H9 (cell line): ENCODE data around the gene KIF27. TPM values are rescaled to one million over a fixed set of nuclear protein-coding genes. Genes with fewer than 3 reads are reported as not detected.

Experiments
- DNase-seq: peaks from one replicate; pipeline ENCODE4 v3.0.0-alpha.2; 2017
- H2AFZ ChIP-seq: one replicate; pipeline ENCODE4 v1.6.1; 2013; ENCODE audit warnings: mild to moderate bottlenecking, low read length, control low read depth, moderate library complexity
- H2AK5ac ChIP-seq: 2 replicates; pipeline ENCODE4 v1.6.1; 2013; ENCODE audit warnings: low read length, control low read depth, mixed read lengths; ENCODE audit not compliant: insufficient read length
- H2BK120ac ChIP-seq: one replicate; pipeline ENCODE4 v1.6.1; 2013; ENCODE audit warnings: low read depth, mild to moderate bottlenecking, low read length, control low read depth, inconsistent platforms; ENCODE audit not compliant: poor library complexity, severe bottlenecking
- H2BK12ac ChIP-seq: 2 replicates; pipeline ENCODE4 v1.6.1; 2013; ENCODE audit warnings: low read length, control low read depth, mixed read lengths, low read depth; ENCODE audit not compliant: insufficient read length
- H2BK15ac ChIP-seq: 2 replicates; pipeline ENCODE4 v1.6.1; 2013; ENCODE audit warnings: low read depth, low read length, control low read depth
- H2BK20ac ChIP-seq: one replicate; pipeline ENCODE4 v1.6.1; 2013; ENCODE audit warnings: low read depth, mild to moderate bottlenecking, low read length, control low read depth, inconsistent platforms; ENCODE audit not compliant: poor library complexity, severe bottlenecking
- H2BK5ac ChIP-seq: 2 replicates; pipeline ENCODE4 v1.6.1; 2013; ENCODE audit warnings: low read length, control low read depth, mixed read lengths; ENCODE audit not compliant: insufficient read length
- H3K14ac ChIP-seq: 2 replicates; pipeline ENCODE4 v1.6.1; 2013; ENCODE audit warnings: low read length, control low read depth; ENCODE audit not compliant: insufficient read depth
- H3K18ac ChIP-seq: 2 replicates; pipeline ENCODE4 v1.6.1; 2013; ENCODE audit warnings: low read depth, mild to moderate bottlenecking, mixed read lengths, low read length, control low read depth; ENCODE audit not compliant: insufficient read length
- H3K23ac ChIP-seq: 2 replicates; pipeline ENCODE4 v1.6.1; 2013; ENCODE audit warnings: low read length, control low read depth, mixed read lengths, low read depth; ENCODE audit not compliant: insufficient read length
- H3K23me2 ChIP-seq: 2 replicates; pipeline ENCODE4 v1.6.1; 2013; ENCODE audit warnings: low read depth, mild to moderate bottlenecking, mixed read lengths, low read length, control low read depth; ENCODE audit not compliant: insufficient read length, poor library complexity, severe bottlenecking
- H3K27ac ChIP-seq: 2 replicates; pipeline ENCODE4 v1.5.1; 2013; ENCODE audit warnings: low read length, control low read depth, mixed read lengths, low read depth; ENCODE audit not compliant: insufficient read length
- H3K27me3 ChIP-seq: 2 replicates; pipeline ENCODE4 v1.6.1; 2013; ENCODE audit warnings: low read length, control low read depth, inconsistent platforms; ENCODE audit not compliant: insufficient read depth
- H3K4ac ChIP-seq: 2 replicates; pipeline ENCODE4 v1.6.1; 2013; ENCODE audit warnings: low read depth, mild to moderate bottlenecking, control low read depth, inconsistent platforms, low read length, moderate library complexity
- H3K4me1 ChIP-seq: 2 replicates; pipeline ENCODE4 v1.6.1; 2013; ENCODE audit warnings: low read length, control low read depth, inconsistent platforms; ENCODE audit not compliant: insufficient read depth
- H3K4me2 ChIP-seq: 2 replicates; pipeline ENCODE4 v1.6.1; 2013; ENCODE audit warnings: low read length, control low read depth, mixed read lengths; ENCODE audit not compliant: insufficient read length, insufficient read depth
- H3K56ac ChIP-seq: 2 replicates; pipeline ENCODE4 v1.6.1; 2013; ENCODE audit warnings: low read depth, mild to moderate bottlenecking, mixed read lengths, low read length, control low read depth; ENCODE audit not compliant: insufficient read length
- H3K79me1 ChIP-seq: 2 replicates; pipeline ENCODE4 v1.6.1; 2013; ENCODE audit warnings: low read depth, mild to moderate bottlenecking, moderate library complexity, low read length, control low read depth, inconsistent platforms; ENCODE audit not compliant: insufficient read depth, poor library complexity, severe bottlenecking
- H3K79me2 ChIP-seq: 2 replicates; pipeline ENCODE4 v1.6.1; 2013; ENCODE audit warnings: low read length, control low read depth, inconsistent platforms; ENCODE audit not compliant: insufficient read depth
- H3K9ac ChIP-seq: 2 replicates; pipeline ENCODE4 v1.6.1; 2013; ENCODE audit warnings: low read length, control low read depth, mixed read lengths; ENCODE audit not compliant: insufficient read length; ENCODE audit errors: extremely low read depth
- H3K9me3 ChIP-seq: one replicate; pipeline ENCODE4 v1.6.1; 2013; ENCODE audit warnings: low read depth, low read length, inconsistent platforms; ENCODE audit not compliant: control insufficient read depth
- H3T11ph ChIP-seq: one replicate; pipeline ENCODE4 v1.6.1; 2013; ENCODE audit warnings: mild to moderate bottlenecking, low read length, control low read depth, inconsistent platforms
- H4K20me1 ChIP-seq: one replicate; pipeline ENCODE4 v1.6.1; 2013; ENCODE audit not compliant: control insufficient read depth, insufficient read length, insufficient read depth
- H4K5ac ChIP-seq: 2 replicates; pipeline ENCODE4 v1.6.1; 2013; ENCODE audit warnings: low read depth, mild to moderate bottlenecking, mixed read lengths, low read length, control low read depth; ENCODE audit not compliant: insufficient read length
- H4K8ac ChIP-seq: replicated peaks from 2 replicates; pipeline ENCODE4 v1.6.1; 2013; ENCODE audit warnings: low read length, control low read depth, mixed read lengths, low read depth; ENCODE audit not compliant: insufficient read length
- H4K91ac ChIP-seq: 2 replicates; pipeline ENCODE4 v1.6.1; 2013; ENCODE audit warnings: low read depth, mild to moderate bottlenecking, moderate library complexity, mixed read lengths, low read length, control low read depth; ENCODE audit not compliant: insufficient read length
- H3K27ac Mint-ChIP-seq, 3 experiments: 2 replicates in 2 of 3; 3 replicates in 1 of 3; pipeline ENCODE4 v1.8.0; 2020 to 2021; ENCODE audit warnings: mixed read lengths in 3 of 3, mild to moderate bottlenecking in 1 of 3, moderate library complexity in 1 of 3
- H3K27me3 Mint-ChIP-seq: 2 replicates; pipeline ENCODE4 v1.8.0; 2021; ENCODE audit warnings: low read depth, mild to moderate bottlenecking, moderate library complexity, mixed read lengths
- H3K36me3 Mint-ChIP-seq, 3 experiments: 2 replicates in 2 of 3; 3 replicates in 1 of 3; pipeline ENCODE4 v1.8.0; 2020 to 2021; ENCODE audit warnings: low read depth in 3 of 3, mixed read lengths in 3 of 3; ENCODE audit not compliant: insufficient read depth in 1 of 3
- H3K4me1 Mint-ChIP-seq, 2 experiments: 2 replicates each; pipeline ENCODE4 v1.8.0; 2020; ENCODE audit warnings: mixed read lengths in 2 of 2
- H3K4me3 Mint-ChIP-seq, 2 experiments: 2 replicates in 1 of 2; 3 replicates in 1 of 2; pipeline ENCODE4 v1.8.0; 2020 to 2021; ENCODE audit warnings: mild to moderate bottlenecking in 2 of 2, mixed read lengths in 2 of 2, moderate library complexity in 1 of 2
- H3K9me3 Mint-ChIP-seq, 2 experiments: 2 replicates in 1 of 2; 3 replicates in 1 of 2; pipeline ENCODE4 v1.8.0; 2020; ENCODE audit warnings: mild to moderate bottlenecking in 2 of 2, mixed read lengths in 2 of 2, moderate library complexity in 1 of 2
- CTCF ChIP-seq: fragments of 200-600 bp; sonication (generic); conservative IDR thresholded peaks from 3 replicates; pipeline ENCODE4 v1.8.0; 2021; ENCODE audit warnings: antibody characterized with exemption, mild to moderate bottlenecking
- WGBS: extraction: QIAGEN DNeasy Blood & Tissue Kit; methylation state at CpG from one replicate; pipeline ENCODE4 v1.1.7; 2013; ENCODE audit warnings: missing lambda C conversion rate, low lambda C conversion rate, mixed read lengths; ENCODE audit not compliant: insufficient read length; ENCODE audit errors: extremely low coverage; 5-methylcytosine and 5-hydroxymethylcytosine counted together
- total RNA-seq: library from RNA; stranded (reverse); gene quantifications from 2 replicates; pipeline ENCODE4 v1.2.1, GENCODE V29; 2021

Gene KIF27
- total RNA-seq, 1 experiment from 2014 or later: 2.9 TPM

GRCh38 chr9:83919111-83919510, 2.1 kb downstream of the KIF27 start:
- no peak overlapping the region for H2AFZ ChIP-seq
- peaks cover 6% of the 10 kb centered on the region for H3K23me2 ChIP-seq
- no peak overlapping the region for H3K27ac Mint-ChIP-seq
- H4K8ac ChIP-seq: no peak overlapping the region
- no peak for DNase-seq
- no peaks in the 10 kb centered on the region for H4K20me1 ChIP-seq
- no peak overlapping the region for H2BK5ac ChIP-seq
- no peak overlapping the region for H2BK15ac ChIP-seq
- H4K5ac ChIP-seq: no peak overlapping the region
- no peak overlapping the region for H3K56ac ChIP-seq
- no peaks in the 10 kb centered on the region for H3K79me1 ChIP-seq
- no CpG with 5 or more reads among the region's 1 CpG for WGBS
- no peak overlapping the region for H3K4me2 ChIP-seq
- H4K91ac ChIP-seq: no peak overlapping the region
- no peak overlapping the region for H3T11ph ChIP-seq
- no peaks in the 10 kb centered on the region for H3K9me3 ChIP-seq
- no peaks in the 10 kb centered on the region for H3K79me2 ChIP-seq
- H3K9ac ChIP-seq: no peak overlapping the region
- no peak for TF ChIP-seq CTCF
- no peaks in the 10 kb centered on the region for H3K36me3 Mint-ChIP-seq
- no peak overlapping the region for H3K18ac ChIP-seq
- no peak overlapping the region; a peak in 1 of 5 replicates for H3K4me3 Mint-ChIP-seq
- H2AK5ac ChIP-seq: no peak overlapping the region
- H2BK20ac ChIP-seq: no peak overlapping the region
- no peaks in the 10 kb centered on the region for H3K27me3 ChIP-seq
- H3K4ac ChIP-seq: no peak overlapping the region
- no peaks in the 10 kb centered on the region for H3K9me3 Mint-ChIP-seq
- no peak overlapping the region for H3K27ac ChIP-seq
- no peak overlapping the region for H3K14ac ChIP-seq
- no peak overlapping the region for H2BK120ac ChIP-seq
- no peak overlapping the region for H3K23ac ChIP-seq
- H3K4me1 Mint-ChIP-seq: peaks cover 9 to 10% of the 10 kb centered on the region in 2 experiments; a peak in 3 of 4 replicates
- H2BK12ac ChIP-seq: no peak overlapping the region
- H3K4me1 ChIP-seq: no peaks in the 10 kb centered on the region
- H3K27me3 Mint-ChIP-seq: no peaks in the 10 kb centered on the region
